ENCODE data around the gene MUC20.
"Not testable (repeated sequence)": the region's sequence is repeated elsewhere in the genome, so short reads cannot be mapped to it uniquely, and the experiment has no call there.

MUC20 gene

GRCh38 chr3:195711091-195711812 is 9.5 kb upstream of the MUC20 start:
- DNase-seq: not testable (repeated sequence)

GRCh38 chr3:195711813-195712534 is 8.8 kb upstream of the MUC20 start:
- no peak for DNase-seq

- DNase-seq: not testable (repeated sequence)
Measured at GRCh38 chr3:195712535-195712910, 8.3 kb upstream of the MUC20 start.

GRCh38 chr3:195713150-195713549 is 7.6 kb upstream of the MUC20 start:
- not testable (repeated sequence) for DNase-seq

GRCh38 chr3:195714380-195715011 is 6.3 kb upstream of the MUC20 start:
- no peak for DNase-seq

- no peak for DNase-seq
Measured at GRCh38 chr3:195715134-195715533, 5.6 kb upstream of the MUC20 start.

GRCh38 chr3:195715583-195716266 is 5.1 kb upstream of the MUC20 start:
- no peak for DNase-seq

GRCh38 chr3:195717416-195717815 is 3.4 kb upstream of the MUC20 start:
- no peak for DNase-seq

- DNase-seq: no peak
Measured at GRCh38 chr3:195717852-195718476, 2.8 kb upstream of the MUC20 start.

- no peak for DNase-seq
Measured at GRCh38 chr3:195718477-195718984, 2.2 kb upstream of the MUC20 start.

- not testable (repeated sequence) for DNase-seq
Measured at GRCh38 chr3:195719514-195720254, 1.1 kb upstream of the MUC20 start.

- not testable (repeated sequence) for DNase-seq
Measured at GRCh38 chr3:195722139-195722995, 1.6 kb downstream of the MUC20 start.

- not testable (repeated sequence) for DNase-seq
Measured at GRCh38 chr3:195722996-195723345, 2.2 kb downstream of the MUC20 start.

- DNase-seq: not testable (repeated sequence)
Measured at GRCh38 chr3:195724363-195724762, 3.6 kb downstream of the MUC20 start.

- not testable (repeated sequence) for DNase-seq
Measured at GRCh38 chr3:195725916-195726740, 5.3 kb downstream of the MUC20 start.

GRCh38 chr3:195727606-195728195 is 6.9 kb downstream of the MUC20 start:
- no peak for DNase-seq

GRCh38 chr3:195728789-195729188 is 8.0 kb downstream of the MUC20 start:
- not testable (repeated sequence) for DNase-seq

GRCh38 chr3:195729476-195730251 is 8.9 kb downstream of the MUC20 start:
- DNase-seq: no peak
